ENCODE data around the gene SLC39A11. TPM values are rescaled to one million over a fixed set of nuclear protein-coding genes. Genes with fewer than 3 reads are reported as not detected.
"Not testable (repeated sequence)": the region's sequence is repeated elsewhere in the genome, so short reads cannot be mapped to it uniquely, and the experiment has no call there.

SLC39A11 gene
- total RNA-seq, 1 experiment from 2014 or later, result 57.1 TPM

- Histone ChIP-seq H3K4me1 (replicated peaks; ENCODE audit: insufficient read depth) (no peaks in the 10 kb centered on the region), H3K27ac (no peak overlapping the region), H3K4me2 (no peak overlapping the region), H3K36me3 (ENCODE audit: low read depth) (peaks cover 7% of the 10 kb centered on the region), H2AFZ (no peak overlapping the region), H3F3A (ENCODE audit: insufficient read depth, low read depth) (no peaks in the 10 kb centered on the region), H3K4me3 (no peak overlapping the region), H3K79me2 (ENCODE audit: low read depth) (no peaks in the 10 kb centered on the region), H4K20me1 (ENCODE audit: insufficient read depth) (no peaks in the 10 kb centered on the region), H3K9me2 (ENCODE audit: insufficient read depth) (no peaks in the 10 kb centered on the region), H3K27me3 (ENCODE audit: insufficient read depth, low read depth) (no peaks in the 10 kb centered on the region), H3K9me3 (ENCODE audit: insufficient read depth, low read depth) (peaks cover 25% of the 10 kb centered on the region)
- CTCF ChIA-PET, result no interaction called here
- TF ChIP-seq EZH2 (IDR thresholded peaks at IDR 0.05; ENCODE audit: low read depth) (no peak), CTCF (conservative IDR thresholded peaks at IDR 0.05) (peak; percentile 51; the same call in 1 of the 2 replicates)
- POLR2A ChIA-PET (ENCODE audit: unreplicated experiment), result no interaction called here
- BruUV-seq (replicated peaks), result no TSS peak
- DNase-seq, result peak in 1 of 2 experiments; percentile 57
- intact Hi-C loops (cut with micrococcal nuclease; ENCODE audit: unreplicated experiment), result no loop called here
Observed at GRCh38 chr17:72826602-72827001, 265.9 kb downstream of the SLC39A11 start.

GRCh38 chr17:72826059-72826458 is 266.4 kb downstream of the SLC39A11 start:
- H3K27me3 ChIP-seq (ENCODE audit: insufficient read depth, low read depth); H3K4me2 ChIP-seq; intact Hi-C loops (cut with micrococcal nuclease; ENCODE audit: unreplicated experiment); H3K9me2 ChIP-seq (ENCODE audit: insufficient read depth); BruUV-seq (replicated peaks); DNase-seq; H3K79me2 ChIP-seq (ENCODE audit: low read depth); H4K20me1 ChIP-seq (ENCODE audit: insufficient read depth); H3K36me3 ChIP-seq (ENCODE audit: low read depth); CTCF ChIA-PET; H3K27ac ChIP-seq; H3F3A ChIP-seq (ENCODE audit: insufficient read depth, low read depth); H3K4me3 ChIP-seq; POLR2A ChIA-PET (ENCODE audit: unreplicated experiment); H2AFZ ChIP-seq; H3K4me1 ChIP-seq (replicated peaks; ENCODE audit: insufficient read depth): not testable (repeated sequence)
- H3K9me3 ChIP-seq (ENCODE audit: insufficient read depth, low read depth), result peaks cover 25% of the 10 kb centered on the region

GRCh38 chr17:72825218-72825617 is 267.3 kb downstream of the SLC39A11 start:
- Histone ChIP-seq H3K79me2 (ENCODE audit: low read depth) (no peaks in the 10 kb centered on the region), H3K27me3 (ENCODE audit: insufficient read depth, low read depth) (no peaks in the 10 kb centered on the region), H3K4me3 (no peak overlapping the region), H3F3A (ENCODE audit: insufficient read depth, low read depth) (no peaks in the 10 kb centered on the region), H3K9me2 (ENCODE audit: insufficient read depth) (no peaks in the 10 kb centered on the region), H3K27ac (no peak overlapping the region), H3K4me2 (no peak overlapping the region), H3K4me1 (replicated peaks; ENCODE audit: insufficient read depth) (no peaks in the 10 kb centered on the region), H4K20me1 (ENCODE audit: insufficient read depth) (no peaks in the 10 kb centered on the region), H2AFZ (no peak overlapping the region), H3K9me3 (ENCODE audit: insufficient read depth, low read depth) (peaks cover 25% of the 10 kb centered on the region), H3K36me3 (ENCODE audit: low read depth) (peaks cover 7% of the 10 kb centered on the region)
- no TSS peak for BruUV-seq (replicated peaks)
- intact Hi-C loops (cut with micrococcal nuclease; ENCODE audit: unreplicated experiment), result no loop called here
- TF ChIP-seq CTCF (conservative IDR thresholded peaks at IDR 0.05), result no peak
- TF ChIP-seq EZH2 (IDR thresholded peaks at IDR 0.05; ENCODE audit: low read depth), result no peak
- no peak for DNase-seq
- ChIA-PET CTCF (no interaction called here), POLR2A (ENCODE audit: unreplicated experiment) (no interaction called here)

DNA sequence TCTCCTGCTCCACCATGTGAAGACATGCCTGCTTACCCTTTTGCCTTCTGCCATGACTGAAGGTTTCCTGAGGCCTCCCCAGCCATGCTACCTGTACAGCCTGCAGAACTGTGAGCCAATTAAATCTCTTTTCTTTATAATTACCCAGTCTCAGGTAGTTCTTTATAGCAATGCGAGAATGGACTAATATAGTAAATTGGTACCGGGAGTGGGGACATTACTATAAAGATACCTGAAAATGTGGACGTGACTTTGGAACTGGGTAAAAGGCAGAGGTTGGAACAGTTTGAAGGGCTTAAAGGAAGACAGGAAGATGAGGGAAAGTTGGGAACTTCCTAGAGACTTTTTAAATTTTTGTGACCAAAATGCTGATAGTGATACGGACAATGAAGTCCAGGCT is 268.2 kb downstream of the SLC39A11 start:
- H3K36me3 ChIP-seq (ENCODE audit: low read depth); H2AFZ ChIP-seq; intact Hi-C loops (cut with micrococcal nuclease; ENCODE audit: unreplicated experiment); CTCF ChIA-PET; H3K27me3 ChIP-seq (ENCODE audit: insufficient read depth, low read depth); H3K4me1 ChIP-seq (replicated peaks; ENCODE audit: insufficient read depth); H3K27ac ChIP-seq; H3K9me2 ChIP-seq (ENCODE audit: insufficient read depth); BruUV-seq (replicated peaks); H3F3A ChIP-seq (ENCODE audit: insufficient read depth, low read depth); DNase-seq; H3K79me2 ChIP-seq (ENCODE audit: low read depth); H3K4me2 ChIP-seq; POLR2A ChIA-PET (ENCODE audit: unreplicated experiment); H3K4me3 ChIP-seq; H4K20me1 ChIP-seq (ENCODE audit: insufficient read depth): not testable (repeated sequence)
- peaks cover 25% of the 10 kb centered on the region for H3K9me3 ChIP-seq (ENCODE audit: insufficient read depth, low read depth)

All from PC-9 (cell line).